Activated T-helper 1 cell treated with anti-CD3 and anti-CD28 coated beads, Interleukin-12 subunit alpha, Interleukin-12 subunit beta, Interleukin-2, Interleukin-4 antibody, amounts not matched to agents 30 ng/mL and 10 ng/mL and 1 ng/mL, durations not matched to agents 14 hours and 24 hours and 36 hours (primary cell): ENCODE data around the gene NBAS. TPM values are rescaled to one million over a fixed set of nuclear protein-coding genes. Genes with fewer than 3 reads are reported as not detected.
"Not testable (repeated sequence)": the region's sequence is repeated elsewhere in the genome, so short reads cannot be mapped to it uniquely, and the experiment has no call there.

Experiments
- DNase-seq: peaks from one replicate; pipeline ENCODE4 v3.0.0; 2021; ENCODE audit warnings: low spot score
- H3K27ac Mint-ChIP-seq: one replicate; pipeline ENCODE4 v1.8.0; 2021; ENCODE audit warnings: mild to moderate bottlenecking, mixed read lengths
- H3K27me3 Mint-ChIP-seq: one replicate; pipeline ENCODE4 v1.8.0; 2022; ENCODE audit warnings: mild to moderate bottlenecking, moderate library complexity, mixed read lengths; ENCODE audit not compliant: insufficient read depth
- H3K36me3 Mint-ChIP-seq: one replicate; pipeline ENCODE4 v1.8.0; 2021; ENCODE audit warnings: low read depth, mixed read lengths
- H3K4me1 Mint-ChIP-seq: one replicate; pipeline ENCODE4 v1.8.0; 2021; ENCODE audit warnings: low read depth, mixed read lengths
- H3K4me3 Mint-ChIP-seq: one replicate; pipeline ENCODE4 v1.8.0; 2021; ENCODE audit warnings: mild to moderate bottlenecking, moderate library complexity, mixed read lengths
- H3K9me3 Mint-ChIP-seq: one replicate; pipeline ENCODE4 v1.8.0; 2021; ENCODE audit warnings: mixed read lengths
- intact Hi-C: fragments of 100-400 bp; cut with micrococcal nuclease; formaldehyde crosslinking; loops from one replicate; pipeline ENCODE4 v1.15.1; 2024
- total RNA-seq: library from RNA; stranded (reverse); gene quantifications from 2 replicates; pipeline ENCODE4 v1.2.3, GENCODE V29; 2022

The NBAS gene
- total RNA-seq, 1 donor from 2014 or later = 33.6 TPM

DNA sequence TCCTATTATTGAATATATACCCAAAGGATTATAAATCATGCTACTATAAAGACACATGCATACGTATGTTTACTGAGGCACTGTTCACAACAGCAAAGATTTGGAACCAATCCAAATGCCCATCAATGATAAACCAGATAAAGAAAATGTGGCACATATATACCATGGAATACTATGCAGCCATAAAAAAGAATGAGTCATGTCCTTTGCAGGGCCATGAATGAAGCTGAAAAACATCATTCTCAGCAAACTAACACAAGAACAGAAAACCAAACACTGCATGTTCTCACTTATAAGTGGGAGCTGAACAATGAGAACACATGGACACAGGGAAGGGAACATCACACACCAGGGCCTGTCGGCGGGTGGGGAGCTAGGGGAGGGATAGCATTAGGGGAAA lies 310.2 kb downstream of the NBAS start:
- H3K4me1 Mint-ChIP-seq, H3K27me3 Mint-ChIP-seq, intact Hi-C loops, H3K27ac Mint-ChIP-seq, H3K4me3 Mint-ChIP-seq, DNase-seq: not testable (repeated sequence)
- Mint-ChIP-seq H3K9me3 (peaks cover 18% of the 10 kb centered on the region), H3K36me3 (peaks cover 10% of the 10 kb centered on the region)

DNA sequence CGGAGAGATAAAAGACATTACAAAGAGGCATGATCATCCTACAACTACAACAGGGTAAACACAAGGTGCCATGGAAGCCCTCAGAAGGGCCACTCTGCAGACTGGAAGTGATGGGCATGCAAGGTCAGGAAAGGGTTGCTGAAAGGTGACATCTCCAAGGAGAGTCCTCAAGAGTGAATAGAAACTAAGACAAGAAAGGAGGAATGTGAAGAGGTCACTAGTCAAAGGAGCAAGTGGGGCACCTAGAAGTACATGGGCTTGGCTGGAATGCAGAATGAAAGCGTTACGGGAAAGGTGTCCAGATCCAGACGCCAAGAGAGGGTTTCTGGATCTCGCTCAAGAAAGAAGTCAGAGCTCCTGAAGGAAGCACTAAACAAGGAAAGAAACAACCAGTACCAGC lies 314.3 kb downstream of the NBAS start:
- H3K4me3 Mint-ChIP-seq = no peak overlapping the region
- peaks cover 16% of the 10 kb centered on the region for H3K36me3 Mint-ChIP-seq
- H3K27ac Mint-ChIP-seq = no peak overlapping the region
- peaks cover 15% of the 10 kb centered on the region for H3K4me1 Mint-ChIP-seq
- no peak for DNase-seq
- H3K9me3 Mint-ChIP-seq = peaks cover 21% of the 10 kb centered on the region
- H3K27me3 Mint-ChIP-seq = no peaks in the 10 kb centered on the region
- intact Hi-C loops = no loop called here

- H3K27me3 Mint-ChIP-seq = no peaks in the 10 kb centered on the region
- peaks cover 8% of the 10 kb centered on the region for H3K36me3 Mint-ChIP-seq
- H3K27ac Mint-ChIP-seq = no peak overlapping the region
- DNase-seq = no peak
- H3K9me3 Mint-ChIP-seq = peaks cover 11% of the 10 kb centered on the region
- intact Hi-C loops = no loop called here
- H3K4me1 Mint-ChIP-seq = peaks cover 15% of the 10 kb centered on the region
- no peak overlapping the region for H3K4me3 Mint-ChIP-seq
Observed at GRCh38 chr2:15243762-15244161, 317.4 kb downstream of the NBAS start.

- peaks cover 10% of the 10 kb centered on the region for H3K36me3 Mint-ChIP-seq
Observed at GRCh38 chr2:15242936-15243461, 318.1 kb downstream of the NBAS start.

DNA sequence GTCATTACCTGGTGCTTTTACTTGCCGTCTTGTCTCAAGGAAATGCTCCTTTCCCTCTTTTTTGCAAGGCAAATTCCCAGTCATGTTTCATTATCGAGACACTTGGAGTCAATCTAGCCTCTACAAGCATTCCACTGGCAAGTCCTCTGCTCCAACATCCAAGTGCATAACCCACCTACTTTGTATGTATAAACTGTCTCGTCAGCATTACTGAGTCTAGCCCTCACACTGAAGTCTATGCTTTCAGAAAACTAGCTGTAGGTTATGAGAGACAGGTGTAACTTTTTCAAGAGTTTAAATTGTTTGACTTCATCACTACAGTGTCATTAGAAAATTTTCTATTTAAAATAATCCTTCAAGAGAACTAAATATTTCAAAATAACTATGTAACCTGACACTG lies 319.2 kb downstream of the NBAS start:
- no peaks in the 10 kb centered on the region for H3K27me3 Mint-ChIP-seq
- peaks cover 11% of the 10 kb centered on the region for H3K36me3 Mint-ChIP-seq
- peaks cover 15% of the 10 kb centered on the region for H3K4me1 Mint-ChIP-seq
- intact Hi-C loops = no loop called here
- H3K27ac Mint-ChIP-seq = no peak overlapping the region
- no peak overlapping the region for H3K4me3 Mint-ChIP-seq
- H3K9me3 Mint-ChIP-seq = peaks cover 4% of the 10 kb centered on the region
- DNase-seq = no peak

More at GRCh38 chr2:15242936-15243461, 318.1 kb downstream of the NBAS start:
- peaks cover 6% of the 10 kb centered on the region for H3K9me3 Mint-ChIP-seq
- intact Hi-C loops = no loop called here
- H3K27me3 Mint-ChIP-seq = no peaks in the 10 kb centered on the region
- H3K4me3 Mint-ChIP-seq = no peak overlapping the region
- no peak for DNase-seq
- peaks cover 15% of the 10 kb centered on the region for H3K4me1 Mint-ChIP-seq
- H3K27ac Mint-ChIP-seq = no peak overlapping the region

GRCh38 chr2:15241201-15241600 lies 319.9 kb downstream of the NBAS start:
- no peaks in the 10 kb centered on the region for H3K27me3 Mint-ChIP-seq
- peaks cover 4% of the 10 kb centered on the region for H3K9me3 Mint-ChIP-seq
- no peak overlapping the region for H3K4me3 Mint-ChIP-seq
- H3K27ac Mint-ChIP-seq = no peak overlapping the region
- no peak for DNase-seq
- H3K36me3 Mint-ChIP-seq = peaks cover 9% of the 10 kb centered on the region
- intact Hi-C loops = no loop called here
- peaks cover 15% of the 10 kb centered on the region for H3K4me1 Mint-ChIP-seq

GRCh38 chr2:15238028-15238427 lies 323.1 kb downstream of the NBAS start:
- H3K4me3 Mint-ChIP-seq = no peak overlapping the region
- no peaks in the 10 kb centered on the region for H3K27me3 Mint-ChIP-seq
- intact Hi-C loops = no loop called here
- H3K27ac Mint-ChIP-seq = no peak overlapping the region
- no peak for DNase-seq
- H3K9me3 Mint-ChIP-seq = no peaks in the 10 kb centered on the region
- peaks cover 6% of the 10 kb centered on the region for H3K4me1 Mint-ChIP-seq
- H3K36me3 Mint-ChIP-seq = peaks cover 6% of the 10 kb centered on the region

DNA sequence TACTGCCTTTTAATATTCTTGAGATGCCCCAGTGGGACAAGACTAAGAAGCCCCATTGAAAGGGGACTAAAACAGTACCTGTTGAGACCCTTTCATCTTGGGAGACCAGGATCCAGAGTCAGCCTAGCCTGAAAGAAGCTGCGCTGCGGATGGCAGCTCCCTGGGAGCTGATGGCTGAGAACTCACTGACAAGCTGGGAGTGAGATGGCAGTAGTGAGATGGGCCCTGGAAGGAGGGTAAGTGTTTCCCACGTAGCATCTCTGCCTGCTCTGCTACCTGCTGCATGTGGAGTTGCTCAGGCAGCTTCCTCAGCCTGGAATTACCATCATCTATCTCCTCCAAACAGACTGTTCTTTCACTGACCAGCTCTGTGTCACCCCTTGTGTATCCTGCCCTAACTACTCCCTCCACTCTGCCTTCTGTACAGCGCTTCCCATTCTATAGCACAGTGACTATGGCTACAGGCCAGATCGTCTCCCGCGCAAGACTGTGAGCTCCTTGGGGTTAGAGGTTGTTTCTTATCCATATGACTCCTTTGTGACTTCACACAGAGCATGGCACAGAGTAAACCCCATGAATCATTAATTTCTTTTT lies 330.4 kb downstream of the NBAS start:
- intact Hi-C loops = no loop called here
- Mint-ChIP-seq H3K4me1 (no peaks in the 10 kb centered on the region), H3K4me3 (no peak overlapping the region), H3K27me3 (no peaks in the 10 kb centered on the region), H3K36me3 (peaks cover 19% of the 10 kb centered on the region), H3K27ac (no peak overlapping the region), H3K9me3 (no peaks in the 10 kb centered on the region)
- DNase-seq = no peak

DNA sequence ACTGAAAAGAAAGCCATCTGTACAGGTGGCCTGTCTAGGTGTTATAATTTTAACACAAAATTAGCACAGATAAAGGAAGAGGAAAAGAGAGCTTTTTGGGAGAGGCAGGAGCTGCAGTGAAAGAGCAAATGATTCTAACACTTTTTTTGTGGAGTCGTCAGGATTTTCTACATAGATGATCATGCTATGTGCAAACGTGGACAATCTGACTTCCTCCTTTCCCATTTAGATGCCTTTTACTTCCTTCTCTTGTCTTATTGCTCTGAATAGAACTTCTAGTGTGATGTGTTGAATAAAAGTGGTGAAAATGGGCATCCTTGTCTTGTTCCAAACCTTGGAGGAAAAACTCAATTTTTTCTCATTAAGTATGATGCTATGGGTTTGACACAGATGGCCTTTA lies 334.5 kb downstream of the NBAS start:
- Mint-ChIP-seq H3K36me3 (peaks cover 16% of the 10 kb centered on the region), H3K27me3 (no peaks in the 10 kb centered on the region), H3K9me3 (no peaks in the 10 kb centered on the region), H3K4me1 (no peaks in the 10 kb centered on the region), H3K4me3 (no peak overlapping the region), H3K27ac (no peak overlapping the region)
- intact Hi-C loops = no loop called here
- no peak for DNase-seq

DNA sequence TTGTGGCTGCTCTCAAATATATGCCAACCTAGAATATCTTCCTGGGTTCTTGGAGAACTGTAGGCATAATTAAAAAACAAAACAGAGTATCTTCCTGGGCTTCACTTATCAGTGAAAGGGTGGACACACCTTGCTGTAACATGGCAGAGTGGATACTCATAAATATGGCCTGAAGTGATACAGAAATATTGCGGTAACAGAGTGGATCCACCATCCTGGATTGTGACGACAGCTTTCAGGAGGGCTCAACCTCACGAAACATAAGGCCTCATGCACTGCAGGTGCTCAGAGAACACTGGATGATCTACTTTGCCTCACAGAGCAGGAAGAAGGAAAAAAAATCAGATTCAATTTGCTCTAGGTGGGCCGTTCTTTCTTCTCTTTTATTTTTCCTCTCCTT lies 336.0 kb downstream of the NBAS start:
- peaks cover 16% of the 10 kb centered on the region for H3K36me3 Mint-ChIP-seq
- H3K27me3 Mint-ChIP-seq = no peaks in the 10 kb centered on the region
- H3K27ac Mint-ChIP-seq = no peak overlapping the region

DNA sequence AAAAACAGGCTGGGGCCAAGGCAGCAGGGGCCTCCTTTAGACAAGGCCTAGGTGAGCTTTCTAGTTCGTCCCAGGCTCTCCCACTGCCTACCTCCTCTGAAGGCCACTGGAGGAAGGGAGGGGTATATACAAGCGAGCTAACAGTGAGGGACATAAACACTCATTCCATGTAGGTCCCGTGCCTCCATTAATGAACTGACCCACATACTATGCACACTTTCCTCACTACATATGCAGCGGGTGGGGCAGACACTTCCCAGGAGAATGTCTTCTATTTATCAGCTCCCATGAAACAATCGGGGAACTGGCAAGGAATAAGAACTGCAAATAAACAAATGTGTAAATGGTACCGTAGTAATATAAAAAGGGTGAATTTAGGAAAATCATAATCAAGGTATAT lies 336.5 kb downstream of the NBAS start:
- H3K27me3 Mint-ChIP-seq = no peaks in the 10 kb centered on the region
- H3K27ac Mint-ChIP-seq = no peak overlapping the region
- H3K4me1 Mint-ChIP-seq = no peaks in the 10 kb centered on the region
- DNase-seq = no peak
- intact Hi-C loops = loop anchor here (1.0 kb wide), 1 partner anchor 47 kb away; no protein-coding TSS in a partner anchor
- no peaks in the 10 kb centered on the region for H3K9me3 Mint-ChIP-seq
- H3K4me3 Mint-ChIP-seq = no peak overlapping the region
- peaks cover 16% of the 10 kb centered on the region for H3K36me3 Mint-ChIP-seq

More for the DNA sequence above, 336.0 kb downstream of the NBAS start:
- DNase-seq = no peak
- intact Hi-C loops = no loop called here
- Mint-ChIP-seq H3K9me3 (no peaks in the 10 kb centered on the region), H3K4me1 (no peaks in the 10 kb centered on the region), H3K4me3 (no peak overlapping the region)

GRCh38 chr2:15223887-15224286 lies 337.2 kb downstream of the NBAS start:
- H3K36me3 Mint-ChIP-seq = peaks cover 16% of the 10 kb centered on the region
- no peaks in the 10 kb centered on the region for H3K4me1 Mint-ChIP-seq
- no peaks in the 10 kb centered on the region for H3K27me3 Mint-ChIP-seq
- intact Hi-C loops = loop anchor here (1.0 kb wide), 1 partner anchor 47 kb away; no protein-coding TSS in a partner anchor
- no peak for DNase-seq
- H3K4me3 Mint-ChIP-seq = no peak overlapping the region
- H3K9me3 Mint-ChIP-seq = no peaks in the 10 kb centered on the region
- H3K27ac Mint-ChIP-seq = no peak overlapping the region

- DNase-seq = no peak
- Mint-ChIP-seq H3K4me1 (no peaks in the 10 kb centered on the region), H3K27ac (peak overlapping the region; percentile 55), H3K9me3 (no peaks in the 10 kb centered on the region), H3K36me3 (peaks cover 12% of the 10 kb centered on the region), H3K27me3 (no peaks in the 10 kb centered on the region), H3K4me3 (no peak overlapping the region)
- intact Hi-C loops = no loop called here
Observed at GRCh38 chr2:15222856-15223255, 338.3 kb downstream of the NBAS start.

DNA sequence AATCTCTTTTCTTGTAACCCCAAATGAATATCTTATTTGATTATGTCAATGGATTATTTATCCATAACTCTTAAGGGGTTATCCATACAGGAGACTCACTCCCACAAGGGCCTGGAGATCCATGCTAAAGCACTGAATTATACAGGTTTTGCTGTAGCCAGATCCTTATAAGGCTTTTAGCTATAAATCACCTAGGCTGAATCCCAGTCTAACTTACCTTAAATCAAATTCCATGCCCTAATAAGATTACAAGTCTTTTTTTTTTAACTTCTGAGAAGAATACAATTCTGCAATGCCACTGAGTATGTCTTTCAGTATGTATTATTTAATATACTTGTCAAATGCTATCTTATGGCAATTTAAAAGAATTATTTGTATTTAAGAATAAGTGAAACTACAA lies 340.5 kb downstream of the NBAS start:
- no peak for DNase-seq
- Mint-ChIP-seq H3K9me3 (no peaks in the 10 kb centered on the region), H3K27ac (no peak overlapping the region), H3K27me3 (no peaks in the 10 kb centered on the region), H3K4me3 (no peak overlapping the region), H3K4me1 (no peaks in the 10 kb centered on the region), H3K36me3 (peaks cover 5% of the 10 kb centered on the region)
- intact Hi-C loops = no loop called here
